Body of pancreas (tissue), 4 donors: ENCODE results near the gene ZNF586.

Experiments used
- CTCF ChIP-seq, 7 experiments: fragments of 450-650 bp in 4 of 7; fragments of 200-600 bp in 3 of 7; sonication (generic) in 3 of 7; IDR thresholded peaks; one replicate each; pipeline ENCODE4 v1.5.1; 2016 to 2019; ENCODE audit warnings: antibody characterized with exemption in 7 of 7
- POLR2A ChIP-seq, 3 donors: fragments of 450-650 bp; IDR thresholded peaks; one replicate each; pipeline ENCODE4 v1.6.1; 2016; ENCODE audit warnings: antibody characterized with exemption in 3 of 3, mild to moderate bottlenecking in 2 of 3

- TF ChIP-seq CTCF (IDR thresholded peaks at IDR 0.05) (no peak), POLR2A (IDR thresholded peaks at IDR 0.05) (no peak)
These were observed 4.0 kb downstream of the ZNF586 start for GRCh38 chr19:57773488-57773887.
